Left renal cortex interstitium (tissue), 4 donors: ENCODE measurements around the gene MYH16. TPM values are rescaled to one million over a fixed set of nuclear protein-coding genes. Genes with fewer than 3 reads are reported as not detected.
"Not testable (repeated sequence)": the region's sequence is repeated elsewhere in the genome, so short reads cannot be mapped to it uniquely, and the experiment has no call there.

Experiments used
- DNase-seq, 4 donors: peaks; one replicate each; pipeline ENCODE4 v3.0.0-alpha.2; 2013; ENCODE audit warnings: low read depth in 4 of 4, low spot score in 2 of 4, missing footprints in 1 of 4
- polyA plus RNA-seq, 4 donors: library from polyadenylated mRNA; unstranded; fragments of 120-200 nt; gene quantifications; one replicate each; pipeline ENCODE4 v1.2.1, GENCODE V29; 2013; ENCODE audit not compliant: insufficient read length in 4 of 4

MYH16 gene
- polyA plus RNA-seq, 4 donors = 0.17 to 0.33 (median 0.21) TPM; not detected in 1

DNA sequence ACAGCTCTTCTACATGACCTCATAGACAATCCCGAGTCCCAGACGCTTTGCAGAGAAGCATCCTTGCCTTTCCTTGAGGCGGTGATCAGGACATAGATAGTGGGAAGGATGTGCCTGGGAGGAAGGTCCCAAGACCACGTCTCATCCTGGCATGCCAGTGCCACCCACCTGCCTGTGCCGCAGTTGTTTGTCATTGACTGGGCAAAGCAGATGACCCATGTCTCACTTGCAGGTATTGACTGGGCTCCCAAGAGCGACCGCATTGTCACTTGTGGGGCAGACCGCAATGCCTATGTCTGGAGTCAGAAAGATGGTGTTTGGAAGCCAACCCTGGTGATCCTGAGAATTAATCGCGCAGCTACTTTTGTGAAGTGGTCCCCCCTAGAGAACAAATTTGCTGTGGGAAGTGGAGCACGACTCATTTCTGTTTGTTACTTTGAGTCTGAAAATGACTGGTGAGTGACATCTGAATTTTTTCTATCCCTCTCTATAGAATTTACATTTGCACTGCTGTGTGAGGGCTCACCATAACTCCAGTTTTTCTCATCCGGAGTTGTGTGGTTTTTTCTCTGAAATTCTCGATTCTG lies 71.5 kb downstream of the MYH16 start:
- DNase-seq = no peak

- not testable (repeated sequence) for DNase-seq
These were observed 78.0 kb downstream of the MYH16 start for GRCh38 chr7:99350641-99351040.

- no peak for DNase-seq
These were observed 79.6 kb downstream of the MYH16 start for GRCh38 chr7:99352247-99352646.

DNA sequence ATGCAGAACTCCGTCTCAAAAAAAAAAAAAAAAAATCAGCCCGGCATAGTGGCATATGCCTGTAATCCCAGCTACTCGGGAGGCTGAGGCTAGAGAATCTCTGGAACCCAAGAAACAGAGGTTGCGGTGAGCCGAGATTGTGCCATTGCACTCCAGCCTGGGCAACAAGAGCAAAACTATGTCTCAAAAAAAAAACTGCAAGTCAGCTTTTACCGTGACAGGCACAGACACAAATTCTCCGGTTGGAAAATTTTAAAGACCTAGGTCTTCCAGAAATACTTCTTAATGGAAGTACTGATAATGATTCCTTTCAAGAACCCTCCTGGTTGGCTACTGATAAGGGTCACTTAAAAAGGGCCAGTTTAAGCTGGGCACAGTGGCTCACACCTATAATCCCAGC lies 82.5 kb downstream of the MYH16 start:
- no peak for DNase-seq

DNA sequence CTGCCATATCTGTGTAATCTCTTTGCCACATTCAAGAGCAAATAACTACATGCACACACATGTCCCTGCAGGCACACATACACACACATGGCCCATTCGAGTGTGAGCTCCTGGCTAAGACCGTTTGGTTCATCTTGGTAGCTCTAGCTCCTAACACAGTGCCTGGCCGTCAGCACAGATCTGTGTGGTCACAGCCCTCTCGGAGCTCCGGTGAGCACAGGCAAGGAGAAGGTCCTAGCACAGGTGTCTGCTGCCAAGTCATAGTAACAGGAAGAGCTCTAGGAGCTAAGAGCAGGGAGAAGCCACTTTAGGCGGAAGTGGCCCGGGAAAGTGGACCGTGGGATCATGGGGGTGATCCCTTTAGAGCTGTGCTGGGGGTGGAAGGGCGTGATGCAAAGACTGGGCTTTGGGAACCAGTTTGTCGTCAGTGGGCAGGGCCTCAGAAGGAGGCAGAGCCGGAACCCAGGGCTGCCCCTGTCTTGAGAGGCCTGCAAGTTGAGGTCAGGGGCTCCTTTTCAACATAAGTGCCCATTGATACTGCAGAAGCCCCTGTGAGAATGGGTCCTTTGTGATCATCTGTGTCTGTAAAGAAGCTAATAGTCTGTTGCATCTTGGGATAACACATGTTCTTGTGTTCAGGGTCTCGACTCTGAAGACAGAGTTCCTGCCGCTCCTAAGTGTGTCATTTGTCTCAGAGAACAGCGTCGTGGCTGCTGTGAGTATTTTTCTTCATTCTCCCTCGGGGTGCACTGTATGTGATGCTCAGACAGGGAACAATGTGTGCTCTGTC lies 85.3 kb downstream of the MYH16 start:
- no peak for DNase-seq

DNA sequence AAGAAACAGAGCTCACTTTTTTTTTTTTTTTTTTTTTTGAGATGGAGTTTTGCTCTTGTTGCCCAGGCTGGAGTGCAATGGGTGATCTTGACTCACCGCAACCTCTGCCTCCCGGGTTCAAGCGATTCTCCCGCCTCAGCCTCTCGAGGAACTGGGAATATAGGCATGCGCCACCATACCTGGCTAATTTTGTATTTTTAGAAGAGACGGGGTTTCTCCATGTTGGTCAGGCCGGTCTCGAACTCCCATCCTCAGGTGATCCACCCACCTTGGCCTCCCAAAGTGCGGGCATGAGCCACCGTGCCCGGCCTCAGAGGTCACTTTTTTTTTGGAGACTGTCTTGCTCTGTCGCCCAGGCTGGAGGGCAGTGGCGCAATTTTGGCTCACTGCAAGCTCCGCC lies 85.9 kb downstream of the MYH16 start:
- DNase-seq = not testable (repeated sequence)

DNA sequence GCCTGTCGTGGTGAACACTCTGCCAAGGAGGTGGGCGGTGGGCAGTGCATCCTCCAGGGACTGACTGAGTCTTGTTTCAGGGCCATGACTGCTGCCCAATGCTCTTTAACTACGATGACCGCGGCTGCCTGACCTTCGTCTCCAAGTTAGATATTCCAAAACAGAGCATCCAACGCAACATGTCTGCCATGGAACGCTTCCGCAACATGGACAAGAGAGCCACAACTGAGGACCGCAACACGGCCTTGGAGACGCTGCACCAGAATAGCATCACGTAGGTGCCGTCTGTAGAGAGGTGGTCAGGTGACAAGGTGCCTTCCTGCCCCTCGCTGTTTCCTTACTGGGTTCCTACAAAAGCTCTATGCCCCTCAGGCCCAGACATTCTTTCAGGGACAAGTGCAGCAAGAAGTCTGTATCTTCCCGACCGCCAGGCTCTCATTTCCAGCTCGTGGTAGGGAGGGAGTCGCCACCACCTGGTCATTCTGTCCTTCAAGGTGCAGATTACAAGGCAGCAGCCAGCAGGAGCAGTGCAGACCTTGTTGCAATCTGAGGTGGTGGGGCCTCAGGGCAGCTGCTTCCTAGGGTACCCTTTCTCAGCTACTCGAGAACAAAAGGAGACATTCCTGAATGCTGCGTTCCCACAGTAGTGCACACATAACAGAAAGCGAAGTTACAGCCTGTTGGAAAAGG lies 87.0 kb downstream of the MYH16 start:
- no peak for DNase-seq

Other genes starting within 250 kb of the MYH16 start
- gene SMURF1, start 128.7 kb upstream of the MYH16 start, polyA plus RNA-seq = 10 to 100 TPM; 13.7 to 19.4 (median 17.3) TPM
- gene KPNA7, start 64.7 kb upstream of the MYH16 start, polyA plus RNA-seq = not detected
- 100 to 1,000 TPM; 105 to 116 (median 107) TPM for gene ARPC1A, start 53.1 kb downstream of the MYH16 start, polyA plus RNA-seq
- 10 to 100 TPM; 28.1 to 43.0 (median 35.5) TPM for gene ARPC1B, start 101.9 kb downstream of the MYH16 start, polyA plus RNA-seq
- 100 to 1,000 TPM; 145 to 161 (median 149) TPM for gene PDAP1, start 135.8 kb downstream of the MYH16 start, polyA plus RNA-seq
- 100 to 1,000 TPM; 102 to 120 (median 108) TPM for gene BUD31, start 136.1 kb downstream of the MYH16 start, polyA plus RNA-seq
- 1 to 10 TPM; 4.2 to 5.4 (median 4.9) TPM for gene PTCD1, start 166.0 kb downstream of the MYH16 start, polyA plus RNA-seq
- 10 to 100 TPM; 23.0 to 47.7 (median 36.0) TPM for gene CPSF4, start 166.1 kb downstream of the MYH16 start, polyA plus RNA-seq
- gene ATP5MF, start 193.3 kb downstream of the MYH16 start, polyA plus RNA-seq = 100 to 1,000 TPM; 380 to 500 (median 431) TPM
- 10 to 100 TPM; 18.8 to 68.8 (median 36.4) TPM for gene ZNF789, start 200.1 kb downstream of the MYH16 start, polyA plus RNA-seq
- 10 to 100 TPM; 13.5 to 20.8 (median 16.1) TPM for gene ZNF394, start 227.4 kb downstream of the MYH16 start, polyA plus RNA-seq
- 10 to 100 TPM; 14.8 to 16.7 (median 16.1) TPM for gene ZKSCAN5, start 231.8 kb downstream of the MYH16 start, polyA plus RNA-seq